Mesothelial cell of epicardium (in vitro differentiated cells): ENCODE data around the gene RRBP1. TPM values are rescaled to one million over a fixed set of nuclear protein-coding genes. Genes with fewer than 3 reads are reported as not detected.

Source experiments
- DNase-seq, 2 experiments: peaks; one replicate each; pipeline ENCODE4 v3.0.0; 2021; ENCODE audit warnings: low spot score in 2 of 2; ENCODE audit not compliant: unreplicated experiment in 2 of 2
- H3K27ac Mint-ChIP-seq: 2 replicates; pipeline ENCODE4 v1.8.0; 2021; ENCODE audit warnings: mixed read lengths
- H3K27me3 Mint-ChIP-seq: 2 replicates; pipeline ENCODE4 v1.8.0; 2021; ENCODE audit warnings: low read depth, mixed read lengths
- H3K36me3 Mint-ChIP-seq: 2 replicates; pipeline ENCODE4 v1.8.0; 2021; ENCODE audit warnings: mixed read lengths
- H3K4me1 Mint-ChIP-seq: 2 replicates; pipeline ENCODE4 v1.8.0; 2021; ENCODE audit warnings: mixed read lengths
- H3K4me3 Mint-ChIP-seq: 2 replicates; pipeline ENCODE4 v1.8.0; 2021; ENCODE audit warnings: mild to moderate bottlenecking, moderate library complexity, mixed read lengths
- H3K9me3 Mint-ChIP-seq: 2 replicates; pipeline ENCODE4 v1.8.0; 2021; ENCODE audit warnings: mixed read lengths
- total RNA-seq: library from RNA; stranded (reverse); gene quantifications from 3 replicates; pipeline ENCODE4 v1.2.1, GENCODE V29; 2021
- TF ChIP-seq, protein P1 (sequence below): fragments of 200-600 bp; sonication (generic); IDR thresholded peaks from one replicate; pipeline ENCODE4 v1.5.0; 2021; ENCODE audit warnings: antibody characterized with exemption; ENCODE audit not compliant: unreplicated experiment

The RRBP1 gene
- total RNA-seq, 1 donor from 2014 or later: 211 TPM

DNA sequence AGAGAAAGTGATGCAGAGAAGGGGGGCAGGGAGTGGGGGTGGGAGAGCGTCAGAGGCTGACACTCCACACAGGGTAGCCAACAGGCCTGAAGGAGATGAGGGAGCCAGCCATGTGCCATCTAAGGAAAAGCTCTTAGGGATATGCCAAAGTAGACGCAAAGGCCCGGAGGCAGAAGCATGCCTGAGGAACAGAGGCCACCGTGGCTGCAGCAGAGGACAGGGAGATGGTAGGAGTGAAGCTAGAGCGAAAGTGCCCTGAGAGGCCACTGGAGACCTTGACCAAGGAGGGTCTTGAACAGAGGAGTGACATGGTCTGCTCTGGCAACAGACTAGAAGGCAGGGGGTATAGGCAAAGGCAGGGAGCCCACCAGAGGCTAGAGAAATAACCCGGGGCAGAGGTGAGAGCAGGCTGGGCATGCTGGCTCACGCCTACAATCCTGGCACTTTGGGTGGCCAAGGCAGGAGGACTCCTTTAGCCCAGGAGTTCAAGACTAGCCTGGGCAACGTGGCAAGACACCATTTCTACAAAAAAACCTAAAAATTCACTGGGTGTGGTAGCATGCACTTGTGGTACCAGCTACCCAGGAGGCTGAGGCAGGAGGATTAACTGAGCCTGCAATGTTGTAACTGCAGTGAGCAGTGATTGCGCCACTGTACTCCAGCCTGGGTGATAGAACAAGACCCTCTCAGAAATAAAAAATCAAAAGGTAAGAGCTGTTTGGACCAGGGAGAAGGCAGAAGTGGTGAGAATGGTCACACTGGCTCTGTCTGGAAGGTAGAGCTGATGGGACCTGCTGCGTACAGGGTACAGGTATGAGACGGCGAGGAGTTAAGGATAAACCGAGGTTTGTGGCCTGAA lies 6.3 kb downstream of the RRBP1 start:
- TF ChIP-seq, protein P1, sequence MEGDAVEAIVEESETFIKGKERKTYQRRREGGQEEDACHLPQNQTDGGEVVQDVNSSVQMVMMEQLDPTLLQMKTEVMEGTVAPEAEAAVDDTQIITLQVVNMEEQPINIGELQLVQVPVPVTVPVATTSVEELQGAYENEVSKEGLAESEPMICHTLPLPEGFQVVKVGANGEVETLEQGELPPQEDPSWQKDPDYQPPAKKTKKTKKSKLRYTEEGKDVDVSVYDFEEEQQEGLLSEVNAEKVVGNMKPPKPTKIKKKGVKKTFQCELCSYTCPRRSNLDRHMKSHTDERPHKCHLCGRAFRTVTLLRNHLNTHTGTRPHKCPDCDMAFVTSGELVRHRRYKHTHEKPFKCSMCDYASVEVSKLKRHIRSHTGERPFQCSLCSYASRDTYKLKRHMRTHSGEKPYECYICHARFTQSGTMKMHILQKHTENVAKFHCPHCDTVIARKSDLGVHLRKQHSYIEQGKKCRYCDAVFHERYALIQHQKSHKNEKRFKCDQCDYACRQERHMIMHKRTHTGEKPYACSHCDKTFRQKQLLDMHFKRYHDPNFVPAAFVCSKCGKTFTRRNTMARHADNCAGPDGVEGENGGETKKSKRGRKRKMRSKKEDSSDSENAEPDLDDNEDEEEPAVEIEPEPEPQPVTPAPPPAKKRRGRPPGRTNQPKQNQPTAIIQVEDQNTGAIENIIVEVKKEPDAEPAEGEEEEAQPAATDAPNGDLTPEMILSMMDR: no peak
- Mint-ChIP-seq H3K4me1 (peaks cover 26% of the 10 kb centered on the region), H3K9me3 (no peaks in the 10 kb centered on the region), H3K36me3 (peaks cover 6% of the 10 kb centered on the region), H3K4me3 (no peak overlapping the region), H3K27ac (no peak overlapping the region), H3K27me3 (no peaks in the 10 kb centered on the region)
- no peak for DNase-seq

DNA sequence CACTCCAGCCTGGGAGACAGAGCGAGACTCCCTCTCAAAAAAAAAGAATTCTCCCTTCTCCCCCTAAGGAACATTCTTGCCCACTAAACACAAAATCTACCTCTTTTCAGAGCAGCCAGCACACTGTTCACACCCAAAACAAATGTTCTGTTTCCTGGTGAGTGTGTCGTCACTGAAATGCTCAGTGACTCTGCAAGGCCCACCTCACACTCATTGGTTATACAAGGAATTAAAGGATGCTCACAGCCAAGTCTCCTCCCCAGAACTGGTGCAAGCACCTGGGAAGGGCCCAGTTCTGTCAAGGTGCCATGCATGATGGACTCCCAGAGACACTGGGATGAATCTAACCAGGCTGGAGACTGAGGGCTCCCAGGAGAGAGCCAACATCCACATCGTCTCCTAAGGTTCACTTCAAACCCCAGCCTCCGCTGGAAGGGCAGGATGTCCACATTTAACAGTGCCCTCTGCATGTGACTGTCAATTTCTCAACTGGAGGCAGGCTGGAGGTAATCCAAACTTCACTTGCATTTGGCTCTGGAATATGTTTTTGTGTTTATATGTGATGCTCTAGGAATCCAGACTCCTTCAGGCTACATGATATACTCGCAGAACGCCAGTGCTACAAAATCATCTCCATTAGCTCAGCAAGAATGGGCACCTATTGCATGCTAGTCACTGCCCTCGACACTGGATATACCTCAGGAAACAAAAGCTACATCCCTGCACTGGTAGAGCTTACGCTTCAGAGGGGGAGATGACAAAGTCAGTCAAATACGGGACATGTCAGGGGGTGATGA lies 7.1 kb downstream of the RRBP1 start:
- Mint-ChIP-seq H3K27ac (no peak overlapping the region), H3K9me3 (no peaks in the 10 kb centered on the region), H3K36me3 (peaks cover 9% of the 10 kb centered on the region), H3K27me3 (no peaks in the 10 kb centered on the region), H3K4me1 (peaks cover 23% of the 10 kb centered on the region), H3K4me3 (no peak overlapping the region)
- DNase-seq: no peak
- TF ChIP-seq, protein P1: no peak

DNA sequence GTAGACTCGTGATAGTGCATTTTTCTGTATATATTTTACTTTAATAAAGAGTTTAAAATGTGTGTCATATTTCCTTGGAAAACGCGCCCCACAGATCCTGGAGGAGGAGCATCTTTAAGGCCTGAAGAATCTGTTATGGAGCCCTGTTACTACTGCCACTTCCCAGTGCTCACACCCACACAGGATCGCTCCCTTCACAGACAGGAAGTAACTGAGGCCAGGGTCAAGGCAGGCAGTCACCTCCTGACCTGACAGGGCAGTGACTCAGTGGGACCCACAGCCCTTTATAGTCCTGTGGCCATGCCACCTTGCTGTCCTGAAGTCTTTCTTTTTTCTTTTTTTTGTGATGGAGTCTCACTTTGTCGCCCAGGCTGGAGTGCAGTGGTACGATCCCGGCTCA lies 9.0 kb downstream of the RRBP1 start:
- H3K4me3 Mint-ChIP-seq: no peak overlapping the region
- H3K36me3 Mint-ChIP-seq: peaks cover 7% of the 10 kb centered on the region
- TF ChIP-seq, protein P1: no peak
- no peaks in the 10 kb centered on the region for H3K9me3 Mint-ChIP-seq
- no peak for DNase-seq
- peaks cover 13% of the 10 kb centered on the region for H3K4me1 Mint-ChIP-seq
- no peaks in the 10 kb centered on the region for H3K27me3 Mint-ChIP-seq
- H3K27ac Mint-ChIP-seq: no peak overlapping the region

DNA sequence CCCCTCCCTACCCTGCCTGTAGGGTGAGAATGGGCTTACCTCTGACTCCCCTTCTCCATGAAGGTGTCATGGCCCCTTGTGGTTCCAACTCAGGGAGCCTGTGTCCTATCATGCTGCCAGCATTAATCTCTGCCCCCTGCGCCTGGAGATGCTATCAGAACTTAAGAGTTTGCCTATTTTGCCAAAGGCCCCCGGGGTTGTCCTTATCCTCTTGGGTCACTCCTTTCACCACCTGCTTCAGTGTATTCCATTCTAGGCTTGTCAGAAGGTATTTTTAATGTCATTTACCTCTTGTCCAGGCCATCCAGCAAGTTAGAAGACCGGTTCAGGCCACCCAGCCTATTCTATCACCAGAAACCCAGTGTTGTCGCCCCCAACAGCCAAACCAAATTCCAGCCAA lies 10.5 kb downstream of the RRBP1 start:
- Mint-ChIP-seq H3K9me3 (no peaks in the 10 kb centered on the region), H3K4me3 (no peak overlapping the region), H3K27me3 (no peaks in the 10 kb centered on the region), H3K27ac (no peak overlapping the region), H3K4me1 (peaks cover 19% of the 10 kb centered on the region), H3K36me3 (peaks cover 8% of the 10 kb centered on the region)
- TF ChIP-seq, protein P1: no peak
- no peak for DNase-seq

DNA sequence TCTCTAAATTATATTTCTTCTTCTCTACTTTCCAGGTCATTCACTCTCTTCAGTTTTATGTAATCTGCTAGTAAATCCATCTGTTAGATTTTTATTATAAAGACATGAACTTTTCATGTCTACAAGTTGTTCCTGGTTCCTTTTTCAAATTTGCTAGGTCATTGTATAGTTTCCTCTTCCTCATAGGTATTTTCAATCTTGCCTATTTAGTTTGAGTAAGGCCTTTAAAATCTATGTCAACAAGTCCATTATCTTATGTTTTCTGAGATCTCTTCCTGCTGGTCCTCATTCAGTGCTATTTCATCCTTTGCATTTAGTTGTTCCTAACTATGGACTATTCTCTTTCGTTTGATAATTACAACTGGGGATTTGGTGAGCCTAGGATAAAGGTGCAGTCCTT lies 11.0 kb downstream of the RRBP1 start:
- TF ChIP-seq, protein P1: no peak
- Mint-ChIP-seq H3K4me1 (peaks cover 19% of the 10 kb centered on the region), H3K4me3 (no peak overlapping the region), H3K27ac (no peak overlapping the region), H3K36me3 (peaks cover 8% of the 10 kb centered on the region), H3K9me3 (no peaks in the 10 kb centered on the region), H3K27me3 (no peaks in the 10 kb centered on the region)
- no peak for DNase-seq
